Mucosa of descending colon (tissue), 3 donors: ENCODE measurements around the gene ZNF644. TPM values are rescaled to one million over a fixed set of nuclear protein-coding genes. Genes with fewer than 3 reads are reported as not detected.

Experiments used
- ATAC-seq: fragments of 200-7000 bp; cut with Tn5 transposase; one replicate; pipeline ENCODE4 v1.9.1; 2020; ENCODE audit warnings: mild to moderate bottlenecking, moderate library complexity
- DNase-seq, 3 donors: peaks; one replicate each; pipeline ENCODE4 v3.0.0-alpha.2; 2020
- H3K36me3 ChIP-seq: fragments of 200-600 bp; one replicate; pipeline ENCODE4 v1.8.0; 2021; ENCODE audit warnings: low read depth, mild to moderate bottlenecking
- H3K4me1 ChIP-seq: fragments of 200-600 bp; one replicate; pipeline ENCODE4 v1.8.0; 2021; ENCODE audit warnings: low read depth, mild to moderate bottlenecking
- H3K4me3 ChIP-seq: fragments of 200-600 bp; one replicate; pipeline ENCODE4 v1.8.0; 2021; ENCODE audit warnings: mild to moderate bottlenecking
- H3K9me3 ChIP-seq: fragments of 200-600 bp; one replicate; pipeline ENCODE4 v1.8.0; 2021; ENCODE audit warnings: mild to moderate bottlenecking
- intact Hi-C, 2 donors: fragments of 100-400 bp; cut with DNase I in 1 of 2; cut with micrococcal nuclease in 1 of 2; formaldehyde crosslinking; loops; one replicate each; pipeline versions ENCODE4 v1.11.0 to v1.11.1; 2022; cut with DNase I, micrococcal nuclease
- total RNA-seq, 3 donors: library from RNA; stranded (reverse); fragmentation: NEBNext Ultra II Directional in 2 of 3; extraction: Animal tissue kit (Norgen Biotek cat#: 25700) in 2 of 3; gene quantifications; one replicate each; pipeline versions ENCODE4 v1.2.1 to v1.2.4, GENCODE V29; 2021 to 2023
- TF ChIP-seq, protein P1 (sequence below): fragments of 200-600 bp; IDR thresholded peaks from one replicate; pipeline ENCODE4 v1.8.0; 2022; ENCODE audit warnings: antibody characterized with exemption, mild to moderate bottlenecking
- donor health status: DM: no; HTN: no; CAD: no; lungs with moderate emphysema.
- donor health status: DM: no; HTN: no; CAD: no.
- donor health status: DM: no; HTN: yes; CAD: no.

The ZNF644 gene
- total RNA-seq, 3 donors from 2014 or later: 53.7 to 74.2 (median 61.3) TPM

- TF ChIP-seq, protein P1, sequence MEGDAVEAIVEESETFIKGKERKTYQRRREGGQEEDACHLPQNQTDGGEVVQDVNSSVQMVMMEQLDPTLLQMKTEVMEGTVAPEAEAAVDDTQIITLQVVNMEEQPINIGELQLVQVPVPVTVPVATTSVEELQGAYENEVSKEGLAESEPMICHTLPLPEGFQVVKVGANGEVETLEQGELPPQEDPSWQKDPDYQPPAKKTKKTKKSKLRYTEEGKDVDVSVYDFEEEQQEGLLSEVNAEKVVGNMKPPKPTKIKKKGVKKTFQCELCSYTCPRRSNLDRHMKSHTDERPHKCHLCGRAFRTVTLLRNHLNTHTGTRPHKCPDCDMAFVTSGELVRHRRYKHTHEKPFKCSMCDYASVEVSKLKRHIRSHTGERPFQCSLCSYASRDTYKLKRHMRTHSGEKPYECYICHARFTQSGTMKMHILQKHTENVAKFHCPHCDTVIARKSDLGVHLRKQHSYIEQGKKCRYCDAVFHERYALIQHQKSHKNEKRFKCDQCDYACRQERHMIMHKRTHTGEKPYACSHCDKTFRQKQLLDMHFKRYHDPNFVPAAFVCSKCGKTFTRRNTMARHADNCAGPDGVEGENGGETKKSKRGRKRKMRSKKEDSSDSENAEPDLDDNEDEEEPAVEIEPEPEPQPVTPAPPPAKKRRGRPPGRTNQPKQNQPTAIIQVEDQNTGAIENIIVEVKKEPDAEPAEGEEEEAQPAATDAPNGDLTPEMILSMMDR: no peak
- intact Hi-C loops: no loop called here
- H3K4me1 ChIP-seq: no peaks in the 10 kb centered on the region
- no peaks in the 10 kb centered on the region for H3K9me3 ChIP-seq
- H3K4me3 ChIP-seq: no peak overlapping the region
- DNase-seq (no peak), ATAC-seq (no peak)
- H3K36me3 ChIP-seq: no peaks in the 10 kb centered on the region
Observed at GRCh38 chr1:90963651-90964050, 58.2 kb downstream of the ZNF644 start.

DNA sequence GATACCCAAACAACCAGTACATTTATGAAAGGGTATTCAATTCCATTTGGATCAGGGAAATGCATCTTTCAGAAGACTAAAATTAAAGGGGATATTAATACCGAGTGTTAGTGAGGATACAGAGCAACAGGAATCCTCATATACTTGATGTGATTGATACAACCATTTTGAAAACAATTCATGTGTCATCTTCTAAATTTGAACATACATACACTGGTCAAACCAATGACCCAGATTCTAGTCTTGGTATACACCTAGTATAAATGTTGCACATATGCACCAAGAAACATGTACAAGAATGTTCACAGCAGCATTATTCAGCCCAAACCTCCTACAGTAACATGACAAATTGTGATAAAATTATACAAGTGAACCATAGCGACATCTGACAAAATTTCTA, 58.6 kb downstream of the ZNF644 start:
- Histone ChIP-seq H3K36me3 (no peaks in the 10 kb centered on the region), H3K4me3 (no peak overlapping the region), H3K4me1 (no peaks in the 10 kb centered on the region), H3K9me3 (no peaks in the 10 kb centered on the region)
- intact Hi-C loops: no loop called here
- no peak for DNase-seq
- TF ChIP-seq, protein P1: no peak
- no peak for ATAC-seq

GRCh38 chr1:90959352-90960206, 62.3 kb downstream of the ZNF644 start:
- Histone ChIP-seq H3K36me3 (no peaks in the 10 kb centered on the region), H3K4me3 (no peak overlapping the region), H3K9me3 (no peaks in the 10 kb centered on the region), H3K4me1 (no peaks in the 10 kb centered on the region)
- intact Hi-C loops: no loop called here
- ATAC-seq (no peak), DNase-seq (no peak)
- TF ChIP-seq, protein P1: no peak

DNA sequence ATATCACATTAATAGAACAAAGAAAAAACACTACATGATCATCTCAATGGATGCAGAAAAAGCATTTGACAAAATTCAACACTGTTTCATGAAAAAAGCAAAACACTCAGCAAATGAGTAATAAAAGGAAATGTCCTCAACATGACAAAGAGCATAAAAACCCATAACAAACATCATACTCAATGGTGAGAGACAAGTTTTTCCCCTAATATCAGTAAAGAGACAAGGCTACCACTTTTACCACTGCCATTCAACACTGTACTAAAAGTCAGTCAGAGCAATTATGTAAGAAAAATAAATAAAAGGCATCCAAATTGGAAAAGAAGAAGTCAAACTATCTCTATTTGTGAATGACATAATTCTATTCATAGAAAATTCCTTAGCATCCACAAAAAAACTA, 64.3 kb downstream of the ZNF644 start:
- ATAC-seq (no peak), DNase-seq (no peak)
- Histone ChIP-seq H3K4me1 (no peaks in the 10 kb centered on the region), H3K9me3 (no peaks in the 10 kb centered on the region), H3K4me3 (no peak overlapping the region), H3K36me3 (no peaks in the 10 kb centered on the region)
- intact Hi-C loops: no loop called here
- TF ChIP-seq, protein P1: no peak

DNA sequence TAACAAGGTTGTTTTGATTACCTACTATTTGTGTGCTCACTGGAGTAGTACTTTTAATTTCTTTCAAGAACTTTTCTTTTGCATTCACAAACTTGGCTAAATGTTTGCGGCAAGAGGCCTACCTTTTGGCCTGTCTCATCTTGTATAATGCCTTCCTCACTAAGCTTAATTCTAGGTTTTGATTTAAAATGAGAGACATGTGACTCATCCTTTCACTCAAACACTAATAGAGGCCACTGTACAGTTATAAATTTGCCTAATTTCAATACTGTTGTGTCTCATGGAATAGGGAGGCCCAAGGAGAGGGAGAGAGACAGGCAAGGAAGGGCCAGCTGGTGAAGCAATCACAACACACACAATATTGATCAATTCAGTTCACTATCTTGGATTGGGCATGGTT, 66.1 kb downstream of the ZNF644 start:
- H3K9me3 ChIP-seq: no peaks in the 10 kb centered on the region
- H3K4me3 ChIP-seq: no peak overlapping the region
- TF ChIP-seq, protein P1: no peak
- intact Hi-C loops: no loop called here
- no peaks in the 10 kb centered on the region for H3K4me1 ChIP-seq
- H3K36me3 ChIP-seq: no peaks in the 10 kb centered on the region
- no peak for DNase-seq
- ATAC-seq: no peak
